Stomach (tissue), 4 donors: ENCODE data around the gene C5orf63.

Experiments used
- POLR2A ChIP-seq, 4 donors: fragments of 450-650 bp; IDR thresholded peaks; one replicate each; pipeline ENCODE4 v1.6.1; 2016; ENCODE audit warnings: antibody characterized with exemption in 4 of 4, control low read depth in 2 of 4, mild to moderate bottlenecking in 1 of 4, moderate library complexity in 1 of 4
- POLR2AphosphoS5 ChIP-seq, 3 donors: sonication (generic); formaldehyde crosslinking; IDR thresholded peaks; one replicate each; pipeline ENCODE4 v1.6.1; 2016; ENCODE audit warnings: antibody characterized with exemption in 3 of 3
- TF ChIP-seq, protein P1 (sequence below), 7 experiments: fragments of 450-650 bp in 4 of 7; fragments of 200-600 bp in 3 of 7; sonication (generic) in 3 of 7; IDR thresholded peaks; one replicate each; pipeline ENCODE4 v1.5.1; 2016 to 2019; ENCODE audit warnings: antibody characterized with exemption in 7 of 7, control low read depth in 2 of 7, mild to moderate bottlenecking in 1 of 7

DNA sequence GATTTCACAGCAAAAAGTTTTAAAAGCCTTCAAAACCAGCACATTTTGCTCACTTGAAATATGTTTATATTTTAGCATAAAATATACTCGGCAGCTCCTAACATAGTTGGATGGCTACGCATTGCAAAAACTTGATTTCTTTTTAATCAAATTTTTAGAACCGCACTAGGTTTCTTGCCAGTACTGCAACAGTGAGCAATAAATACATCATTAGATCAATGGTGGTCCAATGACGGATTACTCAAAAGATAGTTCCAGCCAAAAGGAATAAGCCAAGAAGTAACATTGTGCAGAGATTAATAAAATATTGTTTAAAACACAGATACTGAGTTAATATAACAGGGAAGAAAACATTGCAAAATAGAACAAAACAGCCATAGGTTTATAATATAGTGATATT is 48.5 kb downstream of the C5orf63 start:
- TF ChIP-seq, protein P1, sequence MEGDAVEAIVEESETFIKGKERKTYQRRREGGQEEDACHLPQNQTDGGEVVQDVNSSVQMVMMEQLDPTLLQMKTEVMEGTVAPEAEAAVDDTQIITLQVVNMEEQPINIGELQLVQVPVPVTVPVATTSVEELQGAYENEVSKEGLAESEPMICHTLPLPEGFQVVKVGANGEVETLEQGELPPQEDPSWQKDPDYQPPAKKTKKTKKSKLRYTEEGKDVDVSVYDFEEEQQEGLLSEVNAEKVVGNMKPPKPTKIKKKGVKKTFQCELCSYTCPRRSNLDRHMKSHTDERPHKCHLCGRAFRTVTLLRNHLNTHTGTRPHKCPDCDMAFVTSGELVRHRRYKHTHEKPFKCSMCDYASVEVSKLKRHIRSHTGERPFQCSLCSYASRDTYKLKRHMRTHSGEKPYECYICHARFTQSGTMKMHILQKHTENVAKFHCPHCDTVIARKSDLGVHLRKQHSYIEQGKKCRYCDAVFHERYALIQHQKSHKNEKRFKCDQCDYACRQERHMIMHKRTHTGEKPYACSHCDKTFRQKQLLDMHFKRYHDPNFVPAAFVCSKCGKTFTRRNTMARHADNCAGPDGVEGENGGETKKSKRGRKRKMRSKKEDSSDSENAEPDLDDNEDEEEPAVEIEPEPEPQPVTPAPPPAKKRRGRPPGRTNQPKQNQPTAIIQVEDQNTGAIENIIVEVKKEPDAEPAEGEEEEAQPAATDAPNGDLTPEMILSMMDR (IDR thresholded peaks at IDR 0.05) = no peak
- TF ChIP-seq POLR2AphosphoS5 (IDR thresholded peaks at IDR 0.05) (no peak), POLR2A (IDR thresholded peaks at IDR 0.05) (no peak)
